ENCODE data around the gene CCDC149. TPM values are rescaled to one million over a fixed set of nuclear protein-coding genes. Genes with fewer than 3 reads are reported as not detected.
"Not testable (repeated sequence)": the region's sequence is repeated elsewhere in the genome, so short reads cannot be mapped to it uniquely, and the experiment has no call there.

CCDC149 gene
- total and polyA plus RNA-seq, 5 donors from 2014 or later: not detected

- Mint-ChIP-seq H3K9me3 (peaks cover 0 to 8% (median 3%) of the 10 kb centered on the region in 7 donors), H3K36me3 (no peaks in the 10 kb centered on the region), H3K4me3 (no peak overlapping the region), H3K27ac (no peak overlapping the region), H3K27me3 (peaks cover 56% of the 10 kb centered on the region), H3K4me1 (peaks cover 0 to 3% (median 0%) of the 10 kb centered on the region in 4 donors)
- Histone ChIP-seq H3K36me3 (ENCODE audit: control insufficient read depth, insufficient read depth, low read length) (no peaks in the 10 kb centered on the region), H3K27me3 (ENCODE audit: control insufficient read depth, insufficient read depth, low read length) (peaks cover 18% of the 10 kb centered on the region), H3K9me3 (ENCODE audit: control insufficient read depth in 2 of 2, low read length in 2 of 2) (no peaks in the 10 kb centered on the region), H3K4me3 (ENCODE audit: low read depth, low read length) (no peak overlapping the region), H3K4me1 (ENCODE audit: control insufficient read depth, insufficient read depth, low read length, poor library complexity, severe bottlenecking) (no peaks in the 10 kb centered on the region), H3K27ac (ENCODE audit: insufficient read depth, low read length, poor library complexity, severe bottlenecking) (no peak overlapping the region)
- DNase-seq (no peak), ATAC-seq (ENCODE audit: low read depth in 2 of 2) (no peak)
These were observed 2.5 kb upstream of the CCDC149 start for GRCh38 chr4:24915121-24915922.

- no peak overlapping the region for H3K27ac Mint-ChIP-seq
- peaks cover 17% of the 10 kb centered on the region for H3K27me3 ChIP-seq (ENCODE audit: control insufficient read depth, insufficient read depth, low read length)
- H3K4me3 ChIP-seq (ENCODE audit: low read depth, low read length): no peak overlapping the region
- ATAC-seq (ENCODE audit: low read depth in 2 of 2) (no peak), DNase-seq (no peak)
- H3K27ac ChIP-seq (ENCODE audit: insufficient read depth, low read length, poor library complexity, severe bottlenecking): no peak overlapping the region
- peaks cover 0 to 8% (median 4%) of the 10 kb centered on the region in 7 donors for H3K9me3 Mint-ChIP-seq
- no peak overlapping the region for H3K4me3 Mint-ChIP-seq
- no peaks in the 10 kb centered on the region for H3K36me3 ChIP-seq (ENCODE audit: control insufficient read depth, insufficient read depth, low read length)
- peaks cover 57% of the 10 kb centered on the region for H3K27me3 Mint-ChIP-seq
- H3K9me3 ChIP-seq (ENCODE audit: control insufficient read depth in 2 of 2, low read length in 2 of 2): no peaks in the 10 kb centered on the region
- no peaks in the 10 kb centered on the region for H3K4me1 ChIP-seq (ENCODE audit: control insufficient read depth, insufficient read depth, low read length, poor library complexity, severe bottlenecking)
- H3K4me1 Mint-ChIP-seq: peaks cover 0 to 3% (median 0%) of the 10 kb centered on the region in 4 donors
- no peaks in the 10 kb centered on the region for H3K36me3 Mint-ChIP-seq
These were observed 1.6 kb upstream of the CCDC149 start for GRCh38 chr4:24914460-24914859.

GRCh38 chr4:24913119-24913485, 260 bp upstream of the CCDC149 start:
- Mint-ChIP-seq H3K4me3 (no peak overlapping the region), H3K36me3 (no peaks in the 10 kb centered on the region), H3K4me1 (peaks cover 0 to 3% (median 0%) of the 10 kb centered on the region in 4 donors), H3K9me3 (peaks cover 0 to 6% (median 4%) of the 10 kb centered on the region in 7 donors), H3K27ac (no peak overlapping the region), H3K27me3 (peaks cover 50% of the 10 kb centered on the region)
- Histone ChIP-seq H3K4me1 (ENCODE audit: control insufficient read depth, insufficient read depth, low read length, poor library complexity, severe bottlenecking) (no peaks in the 10 kb centered on the region), H3K4me3 (ENCODE audit: low read depth, low read length) (no peak overlapping the region), H3K36me3 (ENCODE audit: control insufficient read depth, insufficient read depth, low read length) (no peaks in the 10 kb centered on the region), H3K27ac (ENCODE audit: insufficient read depth, low read length, poor library complexity, severe bottlenecking) (no peak overlapping the region), H3K27me3 (ENCODE audit: control insufficient read depth, insufficient read depth, low read length) (peaks cover 17% of the 10 kb centered on the region), H3K9me3 (ENCODE audit: control insufficient read depth in 2 of 2, low read length in 2 of 2) (no peaks in the 10 kb centered on the region)
- ATAC-seq (ENCODE audit: low read depth in 2 of 2): no peak
- no peak for DNase-seq

- no peak overlapping the region for H3K4me3 Mint-ChIP-seq
- H3K27ac Mint-ChIP-seq: no peak overlapping the region
- H3K9me3 Mint-ChIP-seq: peaks cover 0 to 6% (median 5%) of the 10 kb centered on the region in 7 donors
- no peaks in the 10 kb centered on the region for H3K36me3 Mint-ChIP-seq
- H3K4me3 ChIP-seq (ENCODE audit: low read depth, low read length): no peak overlapping the region
- no peaks in the 10 kb centered on the region for H3K4me1 ChIP-seq (ENCODE audit: control insufficient read depth, insufficient read depth, low read length, poor library complexity, severe bottlenecking)
- H3K4me1 Mint-ChIP-seq: peaks cover 0 to 3% (median 0%) of the 10 kb centered on the region in 4 donors
- no peak for DNase-seq
- H3K9me3 ChIP-seq (ENCODE audit: control insufficient read depth in 2 of 2, low read length in 2 of 2): no peaks in the 10 kb centered on the region
- no peak for ATAC-seq (ENCODE audit: low read depth in 2 of 2)
- H3K27me3 ChIP-seq (ENCODE audit: control insufficient read depth, insufficient read depth, low read length): peaks cover 17% of the 10 kb centered on the region
- H3K27me3 Mint-ChIP-seq: peaks cover 41% of the 10 kb centered on the region
- H3K36me3 ChIP-seq (ENCODE audit: control insufficient read depth, insufficient read depth, low read length): no peaks in the 10 kb centered on the region
- no peak overlapping the region for H3K27ac ChIP-seq (ENCODE audit: insufficient read depth, low read length, poor library complexity, severe bottlenecking)
These were observed 2.3 kb downstream of the CCDC149 start for GRCh38 chr4:24910499-24910898.

- H3K27me3 Mint-ChIP-seq: peaks cover 32% of the 10 kb centered on the region
- not testable (repeated sequence) for H3K4me3 Mint-ChIP-seq; H3K36me3 ChIP-seq (ENCODE audit: control insufficient read depth, insufficient read depth, low read length); H3K27ac ChIP-seq (ENCODE audit: insufficient read depth, low read length, poor library complexity, severe bottlenecking); H3K4me1 ChIP-seq (ENCODE audit: control insufficient read depth, insufficient read depth, low read length, poor library complexity, severe bottlenecking); H3K36me3 Mint-ChIP-seq; H3K9me3 ChIP-seq (ENCODE audit: control insufficient read depth in 2 of 2, low read length in 2 of 2); H3K4me1 Mint-ChIP-seq; ATAC-seq (ENCODE audit: low read depth in 2 of 2); DNase-seq; H3K9me3 Mint-ChIP-seq; H3K27ac Mint-ChIP-seq; H3K4me3 ChIP-seq (ENCODE audit: low read depth, low read length)
- peaks cover 17% of the 10 kb centered on the region for H3K27me3 ChIP-seq (ENCODE audit: control insufficient read depth, insufficient read depth, low read length)
These were observed 3.2 kb downstream of the CCDC149 start for GRCh38 chr4:24909606-24910005.

- no peaks in the 10 kb centered on the region for H3K9me3 ChIP-seq (ENCODE audit: control insufficient read depth in 2 of 2, low read length in 2 of 2)
- no peaks in the 10 kb centered on the region for H3K9me3 Mint-ChIP-seq
- H3K27me3 Mint-ChIP-seq: no peaks in the 10 kb centered on the region
- H3K4me1 Mint-ChIP-seq: no peaks in the 10 kb centered on the region
- H3K27me3 ChIP-seq (ENCODE audit: control insufficient read depth, insufficient read depth, low read length): no peaks in the 10 kb centered on the region
- no peak for ATAC-seq (ENCODE audit: low read depth in 2 of 2)
- no peak for DNase-seq
- H3K27ac Mint-ChIP-seq: no peak overlapping the region
- H3K4me3 ChIP-seq (ENCODE audit: low read depth, low read length): no peak overlapping the region
- no peaks in the 10 kb centered on the region for H3K36me3 ChIP-seq (ENCODE audit: control insufficient read depth, insufficient read depth, low read length)
- H3K27ac ChIP-seq (ENCODE audit: insufficient read depth, low read length, poor library complexity, severe bottlenecking): no peak overlapping the region
- H3K4me3 Mint-ChIP-seq: no peak overlapping the region
- no peaks in the 10 kb centered on the region for H3K36me3 Mint-ChIP-seq
- H3K4me1 ChIP-seq (ENCODE audit: control insufficient read depth, insufficient read depth, low read length, poor library complexity, severe bottlenecking): no peaks in the 10 kb centered on the region
These were observed 15.2 kb downstream of the CCDC149 start for GRCh38 chr4:24897639-24898038.

- Histone ChIP-seq H3K27ac (ENCODE audit: insufficient read depth, low read length, poor library complexity, severe bottlenecking) (no peak overlapping the region), H3K9me3 (ENCODE audit: control insufficient read depth in 2 of 2, low read length in 2 of 2) (no peaks in the 10 kb centered on the region), H3K4me1 (ENCODE audit: control insufficient read depth, insufficient read depth, low read length, poor library complexity, severe bottlenecking) (no peaks in the 10 kb centered on the region), H3K36me3 (ENCODE audit: control insufficient read depth, insufficient read depth, low read length) (no peaks in the 10 kb centered on the region), H3K27me3 (ENCODE audit: control insufficient read depth, insufficient read depth, low read length) (no peaks in the 10 kb centered on the region), H3K4me3 (ENCODE audit: low read depth, low read length) (no peak overlapping the region)
- no peak overlapping the region for H3K27ac Mint-ChIP-seq
- H3K4me1 Mint-ChIP-seq: no peaks in the 10 kb centered on the region
- H3K9me3 Mint-ChIP-seq: no peaks in the 10 kb centered on the region
- no peaks in the 10 kb centered on the region for H3K27me3 Mint-ChIP-seq
- H3K36me3 Mint-ChIP-seq: no peaks in the 10 kb centered on the region
- no peak for DNase-seq
- no peak for ATAC-seq (ENCODE audit: low read depth in 2 of 2)
- H3K4me3 Mint-ChIP-seq: no peak overlapping the region
These were observed 15.9 kb downstream of the CCDC149 start for GRCh38 chr4:24896977-24897376.

- ATAC-seq (ENCODE audit: low read depth in 2 of 2): no peak
- Histone ChIP-seq H3K27ac (ENCODE audit: insufficient read depth, low read length, poor library complexity, severe bottlenecking) (no peak overlapping the region), H3K9me3 (ENCODE audit: control insufficient read depth in 2 of 2, low read length in 2 of 2) (no peaks in the 10 kb centered on the region), H3K27me3 (ENCODE audit: control insufficient read depth, insufficient read depth, low read length) (no peaks in the 10 kb centered on the region), H3K4me1 (ENCODE audit: control insufficient read depth, insufficient read depth, low read length, poor library complexity, severe bottlenecking) (no peaks in the 10 kb centered on the region), H3K36me3 (ENCODE audit: control insufficient read depth, insufficient read depth, low read length) (no peaks in the 10 kb centered on the region), H3K4me3 (ENCODE audit: low read depth, low read length) (no peak overlapping the region)
- H3K4me3 Mint-ChIP-seq: no peak overlapping the region
- H3K4me1 Mint-ChIP-seq: no peaks in the 10 kb centered on the region
- no peaks in the 10 kb centered on the region for H3K27me3 Mint-ChIP-seq
- no peak overlapping the region for H3K27ac Mint-ChIP-seq
- no peaks in the 10 kb centered on the region for H3K9me3 Mint-ChIP-seq
- no peaks in the 10 kb centered on the region for H3K36me3 Mint-ChIP-seq
- no peak for DNase-seq
These were observed 16.8 kb downstream of the CCDC149 start for GRCh38 chr4:24896056-24896455.
